ENCODE data around the gene WDR91. TPM values are rescaled to one million over a fixed set of nuclear protein-coding genes. Genes with fewer than 3 reads are reported as not detected.
"Not testable (repeated sequence)": the region's sequence is repeated elsewhere in the genome, so short reads cannot be mapped to it uniquely, and the experiment has no call there.

WDR91 gene
- total RNA-seq, 1 experiment from 2014 or later: 9.1 TPM

- Histone ChIP-seq H3K36me3 (replicated peaks; ENCODE audit: control insufficient read depth, insufficient read depth, low read length) (no peaks in the 10 kb centered on the region), H3K27me3 (ENCODE audit: control insufficient read depth, insufficient read depth, low read length) (no peaks in the 10 kb centered on the region), H3K4me3 (ENCODE audit: insufficient read depth, low read depth, low read length) (no peak overlapping the region)
- DNase-seq: no peak
Measured at GRCh38 chr7:135240441-135240840, 29.1 kb upstream of the WDR91 start.

DNA sequence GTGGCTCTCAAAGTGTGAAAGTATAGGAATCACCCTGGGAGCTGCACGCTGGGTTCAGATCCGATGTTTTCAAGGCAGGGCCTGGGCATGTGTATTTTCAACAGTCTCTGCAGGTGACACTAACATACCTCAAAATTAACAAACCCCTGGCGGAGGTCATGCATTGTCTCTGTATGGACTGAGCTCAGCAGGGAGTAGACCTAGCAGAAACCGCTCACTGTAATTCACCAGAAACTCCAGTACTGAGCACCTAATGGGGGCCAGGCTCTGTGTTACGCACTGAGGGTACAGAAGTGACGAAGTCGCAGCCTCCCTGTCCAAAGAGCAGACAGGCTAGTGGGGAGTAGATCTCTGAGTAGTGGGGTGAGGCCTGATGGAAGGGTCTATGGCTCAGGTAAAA lies 27.9 kb upstream of the WDR91 start:
- H3K4me3 ChIP-seq (ENCODE audit: insufficient read depth, low read depth, low read length): no peak overlapping the region
- H3K27me3 ChIP-seq (ENCODE audit: control insufficient read depth, insufficient read depth, low read length): no peaks in the 10 kb centered on the region
- no peak for DNase-seq
- no peaks in the 10 kb centered on the region for H3K36me3 ChIP-seq (replicated peaks; ENCODE audit: control insufficient read depth, insufficient read depth, low read length)

GRCh38 chr7:135238112-135238744 lies 26.9 kb upstream of the WDR91 start:
- Histone ChIP-seq H3K36me3 (replicated peaks; ENCODE audit: control insufficient read depth, insufficient read depth, low read length) (no peaks in the 10 kb centered on the region), H3K4me3 (ENCODE audit: insufficient read depth, low read depth, low read length) (no peak overlapping the region), H3K27me3 (ENCODE audit: control insufficient read depth, insufficient read depth, low read length) (no peaks in the 10 kb centered on the region)
- peak; percentile 88 for DNase-seq

- no peaks in the 10 kb centered on the region for H3K27me3 ChIP-seq (ENCODE audit: control insufficient read depth, insufficient read depth, low read length)
- DNase-seq: no peak
- no peaks in the 10 kb centered on the region for H3K36me3 ChIP-seq (replicated peaks; ENCODE audit: control insufficient read depth, insufficient read depth, low read length)
- no peak overlapping the region for H3K4me3 ChIP-seq (ENCODE audit: insufficient read depth, low read depth, low read length)
Measured at GRCh38 chr7:135236727-135237126, 25.4 kb upstream of the WDR91 start.

- no peaks in the 10 kb centered on the region for H3K36me3 ChIP-seq (replicated peaks; ENCODE audit: control insufficient read depth, insufficient read depth, low read length)
- no peak overlapping the region for H3K4me3 ChIP-seq (ENCODE audit: insufficient read depth, low read depth, low read length)
- DNase-seq: no peak
- H3K27me3 ChIP-seq (ENCODE audit: control insufficient read depth, insufficient read depth, low read length): no peaks in the 10 kb centered on the region
Measured at GRCh38 chr7:135235841-135236240, 24.5 kb upstream of the WDR91 start.

GRCh38 chr7:135234727-135235126 lies 23.4 kb upstream of the WDR91 start:
- no peak overlapping the region for H3K4me3 ChIP-seq (ENCODE audit: insufficient read depth, low read depth, low read length)
- H3K36me3 ChIP-seq (replicated peaks; ENCODE audit: control insufficient read depth, insufficient read depth, low read length): no peaks in the 10 kb centered on the region
- DNase-seq: no peak
- H3K27me3 ChIP-seq (ENCODE audit: control insufficient read depth, insufficient read depth, low read length): no peaks in the 10 kb centered on the region

- not testable (repeated sequence) for H3K27me3 ChIP-seq (ENCODE audit: control insufficient read depth, insufficient read depth, low read length); H3K36me3 ChIP-seq (replicated peaks; ENCODE audit: control insufficient read depth, insufficient read depth, low read length); DNase-seq; H3K4me3 ChIP-seq (ENCODE audit: insufficient read depth, low read depth, low read length)
Measured at GRCh38 chr7:135234095-135234494, 22.8 kb upstream of the WDR91 start.

DNA sequence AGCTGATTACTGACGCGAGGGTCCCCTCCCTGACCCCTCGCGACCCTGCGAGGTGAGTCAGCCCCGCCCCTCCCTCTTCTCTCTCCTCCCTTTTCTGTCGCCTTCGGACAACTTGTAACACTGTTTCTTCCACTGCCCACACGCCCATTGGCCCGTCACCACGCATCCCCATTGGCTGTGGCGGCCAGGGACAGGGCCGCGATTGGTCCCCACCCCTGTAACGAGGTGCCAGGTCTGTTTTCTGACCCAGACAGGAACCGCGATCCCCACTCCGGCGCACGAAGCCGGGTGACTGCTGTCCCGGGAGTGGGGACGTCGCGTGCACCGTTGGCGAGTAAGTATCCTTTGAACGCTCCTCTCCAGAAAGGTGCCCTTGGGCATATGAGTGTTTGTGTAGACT lies 22.2 kb upstream of the WDR91 start, which contains the start of gene STRA8:
Gene STRA8, plus strand, starts transcription at position 269 of the 400 bp plus-strand sequence. CDS start 6,687 bp downstream, outside the sequence.
- no peak for DNase-seq
- no peak within 1 kb of the TSS for H3K4me3 ChIP-seq (ENCODE audit: insufficient read depth, low read depth, low read length)

GRCh38 chr7:135232720-135233119 lies 21.4 kb upstream of the WDR91 start:
- H3K4me3 ChIP-seq (ENCODE audit: insufficient read depth, low read depth, low read length): no peak overlapping the region
- no peaks in the 10 kb centered on the region for H3K36me3 ChIP-seq (replicated peaks; ENCODE audit: control insufficient read depth, insufficient read depth, low read length)
- peak; percentile 82 for DNase-seq
- H3K27me3 ChIP-seq (ENCODE audit: control insufficient read depth, insufficient read depth, low read length): no peaks in the 10 kb centered on the region

More for the DNA sequence above, 22.2 kb upstream of the WDR91 start, which contains the start of gene STRA8:
- Histone ChIP-seq H3K27me3 (ENCODE audit: control insufficient read depth, insufficient read depth, low read length) (no peaks in the 10 kb centered on the region), H3K36me3 (replicated peaks; ENCODE audit: control insufficient read depth, insufficient read depth, low read length) (no peaks in the 10 kb centered on the region)

- Histone ChIP-seq H3K36me3 (replicated peaks; ENCODE audit: control insufficient read depth, insufficient read depth, low read length) (no peaks in the 10 kb centered on the region), H3K27me3 (ENCODE audit: control insufficient read depth, insufficient read depth, low read length) (no peaks in the 10 kb centered on the region), H3K4me3 (ENCODE audit: insufficient read depth, low read depth, low read length) (no peak overlapping the region)
- DNase-seq: no peak
Measured at GRCh38 chr7:135232087-135232486, 20.8 kb upstream of the WDR91 start.

DNA sequence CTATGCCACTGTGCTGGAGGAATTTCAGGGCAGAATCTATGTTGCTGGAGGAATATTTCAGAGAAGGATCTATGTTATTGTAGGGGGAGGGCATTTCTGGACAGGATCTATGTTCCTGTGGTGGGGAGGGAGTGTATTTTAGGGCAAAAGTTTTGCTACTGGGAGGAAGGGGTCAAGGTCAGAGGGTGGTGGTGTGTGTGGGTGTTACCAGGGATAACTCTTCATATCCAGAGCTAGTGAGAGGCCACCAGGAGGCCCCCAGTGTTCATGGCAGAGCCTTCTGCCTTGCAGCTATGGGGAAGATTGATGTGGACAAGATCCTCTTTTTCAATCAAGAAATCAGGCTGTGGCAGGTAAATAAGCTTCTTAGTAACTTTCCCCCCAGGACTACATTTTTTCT lies 20.4 kb upstream of the WDR91 start:
- no peak for DNase-seq
- no peaks in the 10 kb centered on the region for H3K36me3 ChIP-seq (replicated peaks; ENCODE audit: control insufficient read depth, insufficient read depth, low read length)
- H3K27me3 ChIP-seq (ENCODE audit: control insufficient read depth, insufficient read depth, low read length): no peaks in the 10 kb centered on the region
- no peak overlapping the region for H3K4me3 ChIP-seq (ENCODE audit: insufficient read depth, low read depth, low read length)

GRCh38 chr7:135224027-135224426 lies 12.7 kb upstream of the WDR91 start:
- H3K27me3 ChIP-seq (ENCODE audit: control insufficient read depth, insufficient read depth, low read length): no peaks in the 10 kb centered on the region
- H3K36me3 ChIP-seq (replicated peaks; ENCODE audit: control insufficient read depth, insufficient read depth, low read length): no peaks in the 10 kb centered on the region
- no peak overlapping the region for H3K4me3 ChIP-seq (ENCODE audit: insufficient read depth, low read depth, low read length)
- DNase-seq: no peak

DNA sequence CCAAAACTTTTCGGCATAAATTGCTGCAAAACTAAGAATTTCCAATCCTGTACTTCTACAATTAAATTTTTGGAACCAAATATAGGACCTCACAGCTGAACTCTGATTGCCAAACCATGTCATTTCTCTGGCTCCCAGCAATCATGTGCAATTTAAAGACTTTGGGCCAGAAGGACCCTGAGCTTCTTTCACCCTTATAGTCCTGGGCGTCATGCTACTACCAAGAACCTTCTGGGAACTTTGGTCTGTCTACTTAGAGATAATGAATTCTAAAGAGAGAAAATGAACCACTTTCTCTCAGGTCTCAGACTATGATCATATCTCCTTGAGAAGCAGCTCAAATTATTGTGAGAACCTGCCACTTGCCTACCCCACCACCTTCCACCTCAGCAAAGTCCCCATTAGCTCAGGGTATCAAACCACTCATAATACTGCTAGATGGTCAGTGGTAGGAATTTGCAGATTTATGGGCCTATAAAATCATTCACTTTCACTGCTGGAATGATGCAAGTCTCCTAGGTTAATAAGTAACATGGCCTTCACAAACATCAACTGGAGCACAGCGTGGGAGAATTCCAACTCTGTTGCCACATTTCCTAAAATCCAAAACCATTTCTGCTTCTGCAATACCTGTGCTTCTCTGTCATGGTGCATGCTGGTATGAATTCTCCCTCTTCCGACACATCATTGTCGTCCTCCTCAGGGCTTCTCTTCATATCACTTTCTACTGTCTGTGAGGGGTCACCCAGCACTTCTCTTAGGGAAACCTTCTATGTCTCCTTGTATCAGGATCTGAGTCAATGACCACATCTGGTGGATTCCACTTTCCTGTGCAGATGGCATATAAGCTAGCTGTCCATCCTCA lies 6.6 kb upstream of the WDR91 start:
- no peak for DNase-seq
- Histone ChIP-seq H3K27me3 (ENCODE audit: control insufficient read depth, insufficient read depth, low read length) (no peaks in the 10 kb centered on the region), H3K36me3 (replicated peaks; ENCODE audit: control insufficient read depth, insufficient read depth, low read length) (no peaks in the 10 kb centered on the region)

DNA sequence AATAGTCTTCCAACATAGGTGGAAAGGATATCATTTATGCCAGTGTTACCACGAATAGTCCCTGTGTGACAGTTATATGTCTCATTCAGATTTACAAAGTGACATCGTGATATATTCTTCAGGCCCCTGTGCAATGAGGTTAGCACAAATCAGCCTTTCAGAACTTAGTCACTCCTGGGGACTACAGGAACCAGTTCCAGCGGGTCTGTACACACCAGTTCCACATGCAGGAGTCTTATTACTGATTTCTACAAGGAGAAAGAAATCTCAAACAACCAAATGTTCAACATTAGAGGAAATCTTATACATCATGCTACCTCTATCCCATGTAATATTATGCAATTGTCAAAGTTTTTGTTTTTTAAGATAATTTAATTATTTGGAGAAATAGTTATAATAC lies 4.4 kb upstream of the WDR91 start:
- Histone ChIP-seq H3K27me3 (ENCODE audit: control insufficient read depth, insufficient read depth, low read length) (peaks cover 2% of the 10 kb centered on the region; the same call in 1 of the 2 replicates), H3K4me3 (ENCODE audit: insufficient read depth, low read depth, low read length) (no peak overlapping the region), H3K36me3 (replicated peaks; ENCODE audit: control insufficient read depth, insufficient read depth, low read length) (no peaks in the 10 kb centered on the region)
- DNase-seq: no peak

More for the DNA sequence above, 6.6 kb upstream of the WDR91 start:
- no peak overlapping the region for H3K4me3 ChIP-seq (ENCODE audit: insufficient read depth, low read depth, low read length)

- Histone ChIP-seq H3K36me3 (replicated peaks; ENCODE audit: control insufficient read depth, insufficient read depth, low read length) (no peaks in the 10 kb centered on the region), H3K4me3 (ENCODE audit: insufficient read depth, low read depth, low read length) (no peak overlapping the region), H3K27me3 (ENCODE audit: control insufficient read depth, insufficient read depth, low read length) (peaks cover 3% of the 10 kb centered on the region; the same call in 1 of the 2 replicates)
- DNase-seq: no peak
Measured at GRCh38 chr7:135215180-135215579, 3.9 kb upstream of the WDR91 start.
